Stimulated activated CD8-positive, alpha-beta memory T cell treated with anti-CD3 and anti-CD28 coated beads, Interleukin-15, amount 100 ng/mL, for 4 hours (primary cell): ENCODE measurements around the gene USP31.
"Not testable (repeated sequence)": the region's sequence is repeated elsewhere in the genome, so short reads cannot be mapped to it uniquely, and the experiment has no call there.

ENCODE experiments used
- DNase-seq, 2 donors: peaks; one replicate each; pipeline ENCODE4 v3.0.0-alpha.2; 2020; ENCODE audit warnings: low read depth in 2 of 2

The USP31 gene

GRCh38 chr16:23131436-23131835, 17.8 kb downstream of the USP31 start:
- no peak for DNase-seq

- no peak for DNase-seq
Observed at GRCh38 chr16:23131036-23131435, 18.2 kb downstream of the USP31 start.

- no peak for DNase-seq
Observed at GRCh38 chr16:23129686-23130085, 19.6 kb downstream of the USP31 start.

- DNase-seq = no peak
Observed at GRCh38 chr16:23128056-23128455, 21.2 kb downstream of the USP31 start.

- DNase-seq = no peak
Observed at GRCh38 chr16:23125277-23125676, 24.0 kb downstream of the USP31 start.

GRCh38 chr16:23124315-23124714, 24.9 kb downstream of the USP31 start:
- no peak for DNase-seq

GRCh38 chr16:23122144-23122543, 27.1 kb downstream of the USP31 start:
- no peak for DNase-seq

- DNase-seq = no peak
Observed at GRCh38 chr16:23121024-23121423, 28.2 kb downstream of the USP31 start.

GRCh38 chr16:23120562-23120961, 28.7 kb downstream of the USP31 start:
- DNase-seq = no peak

- no peak for DNase-seq
Observed at GRCh38 chr16:23119570-23119969, 29.7 kb downstream of the USP31 start.

- no peak for DNase-seq
Observed at GRCh38 chr16:23114131-23114904, 34.9 kb downstream of the USP31 start.

GRCh38 chr16:23113185-23113584, 36.1 kb downstream of the USP31 start:
- DNase-seq = no peak

- no peak for DNase-seq
Observed at GRCh38 chr16:23110257-23110899, 38.9 kb downstream of the USP31 start.

- no peak for DNase-seq
Observed at GRCh38 chr16:23107936-23108335, 41.3 kb downstream of the USP31 start.

- DNase-seq = no peak
Observed at GRCh38 chr16:23107117-23107516, 42.1 kb downstream of the USP31 start.

GRCh38 chr16:23105309-23105708, 43.9 kb downstream of the USP31 start:
- no peak for DNase-seq

GRCh38 chr16:23104032-23104955, 45.0 kb downstream of the USP31 start:
- no peak for DNase-seq

GRCh38 chr16:23103603-23104002, 45.6 kb downstream of the USP31 start:
- DNase-seq = no peak

- DNase-seq = no peak
Observed at GRCh38 chr16:23101012-23101550, 48.2 kb downstream of the USP31 start.

- DNase-seq = not testable (repeated sequence)
Observed at GRCh38 chr16:23096450-23096849, 52.8 kb downstream of the USP31 start.

- not testable (repeated sequence) for DNase-seq
Observed at GRCh38 chr16:23094136-23094535, 55.1 kb downstream of the USP31 start.

- DNase-seq = no peak
Observed at GRCh38 chr16:23092801-23093117, 56.5 kb downstream of the USP31 start.
